ENCODE results near the gene SLC17A1.

- no peak for TF ChIP-seq POLR2A (IDR thresholded peaks at IDR 0.05; ENCODE audit: extremely low read depth, insufficient read length)
- no peak for TF ChIP-seq CTCF (IDR thresholded peaks at IDR 0.05; ENCODE audit: low read depth, low read length)
- TF ChIP-seq, protein P1, sequence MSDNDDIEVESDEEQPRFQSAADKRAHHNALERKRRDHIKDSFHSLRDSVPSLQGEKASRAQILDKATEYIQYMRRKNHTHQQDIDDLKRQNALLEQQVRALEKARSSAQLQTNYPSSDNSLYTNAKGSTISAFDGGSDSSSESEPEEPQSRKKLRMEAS (IDR thresholded peaks at IDR 0.05; ENCODE audit: low read depth, low read length): no peak
- no peak for TF ChIP-seq MYC (IDR thresholded peaks at IDR 0.05; ENCODE audit: low read depth, low read length)
Observed at GRCh38 chr6:25764611-25765010, 67.2 kb downstream of the SLC17A1 start.
